WTC11 (cell line): ENCODE measurements around the gene TIMM10. TPM values are rescaled to one million over a fixed set of nuclear protein-coding genes. Genes with fewer than 3 reads are reported as not detected.

Experiments used
- ATAC-seq: fragments of 200-7000 bp; cut with Tn5 transposase; 2 replicates; pipeline ENCODE4 v1.10.0; 2021; ENCODE audit warnings: mild to moderate bottlenecking, moderate library complexity
- CTCF ChIA-PET: fragments of 300-600 bp; sonication (Branson Sonifier 250); formaldehyde crosslinking; loops from one replicate; lab custom pipeline; 2021; ENCODE audit warnings: antibody characterized with exemption; lab: Charles Lee
- POLR2A ChIA-PET: fragments of 350-600 bp; sonication (Branson Sonifier 250); formaldehyde crosslinking; loops from one replicate; lab custom pipeline; 2021; ENCODE audit warnings: antibody characterized with exemption; lab: Charles Lee
- DNase-seq: peaks from one replicate; pipeline ENCODE4 v3.0.0; 2021; ENCODE audit warnings: low spot score
- H3K27ac Mint-ChIP-seq: 2 replicates; pipeline ENCODE4 v1.8.0; 2021; ENCODE audit warnings: mixed read lengths
- H3K27me3 Mint-ChIP-seq: 2 replicates; pipeline ENCODE4 v1.8.0; 2021; ENCODE audit warnings: low read depth, mild to moderate bottlenecking, moderate library complexity, mixed read lengths
- H3K36me3 Mint-ChIP-seq: 2 replicates; pipeline ENCODE4 v1.8.0; 2021; ENCODE audit warnings: mixed read lengths
- H3K4me1 Mint-ChIP-seq: 2 replicates; pipeline ENCODE4 v1.8.0; 2022; ENCODE audit warnings: mixed read lengths
- H3K4me3 Mint-ChIP-seq: 2 replicates; pipeline ENCODE4 v1.8.0; 2021; ENCODE audit warnings: mild to moderate bottlenecking, moderate library complexity, mixed read lengths
- H3K9me3 Mint-ChIP-seq: 2 replicates; pipeline ENCODE4 v1.8.0; 2021; ENCODE audit warnings: mixed read lengths
- AFF4 ChIP-seq: sonication (generic); formaldehyde crosslinking; IDR thresholded peaks from 2 replicates; pipeline ENCODE4 v1.8.1; 2023; ENCODE audit warnings: mild to moderate bottlenecking, missing genetic modification reagents, borderline replicate concordance
- AR ChIP-seq: fragments of 250-450 bp; sonication (Bioruptor Pico); IDR thresholded peaks from 2 replicates; pipeline ENCODE4 v1.9.0; 2021; ENCODE audit warnings: mild to moderate bottlenecking
- ATF1 ChIP-seq: sonication (generic); formaldehyde crosslinking; IDR thresholded peaks from 2 replicates; pipeline ENCODE4 v1.8.1; 2023; ENCODE audit warnings: mild to moderate bottlenecking, moderate library complexity, missing genetic modification reagents
- ATF2 ChIP-seq: sonication (generic); formaldehyde crosslinking; IDR thresholded peaks from 2 replicates; pipeline ENCODE4 v1.8.1; 2022; ENCODE audit warnings: low read depth, missing genetic modification reagents, borderline replicate concordance
- EMX1 ChIP-seq: fragments of 250-450 bp; sonication (Bioruptor Pico); IDR thresholded peaks from 2 replicates; pipeline ENCODE4 v1.8.0; 2021; ENCODE audit warnings: mild to moderate bottlenecking
- ERG ChIP-seq: fragments of 250-450 bp; sonication (Bioruptor Pico); IDR thresholded peaks from 2 replicates; pipeline ENCODE4 v1.8.0; 2021; ENCODE audit warnings: mild to moderate bottlenecking
- GTF2I ChIP-seq: fragments of 250-450 bp; sonication (Bioruptor Pico); conservative IDR thresholded peaks from 2 replicates; pipeline ENCODE4 v1.4.0; 2021; ENCODE audit warnings: mild to moderate bottlenecking
- JUN ChIP-seq: sonication (generic); formaldehyde crosslinking; IDR thresholded peaks from 2 replicates; pipeline ENCODE4 v1.8.0; 2023; ENCODE audit warnings: mild to moderate bottlenecking, missing genetic modification reagents
- KAT7 ChIP-seq: sonication (generic); formaldehyde crosslinking; IDR thresholded peaks from 2 replicates; pipeline ENCODE4 v1.8.1; 2023; ENCODE audit warnings: missing genetic modification reagents, mild to moderate bottlenecking, borderline replicate concordance
- MAX ChIP-seq: sonication (generic); formaldehyde crosslinking; IDR thresholded peaks from 2 replicates; pipeline ENCODE4 v1.8.0; 2022; ENCODE audit warnings: mild to moderate bottlenecking, missing genetic modification reagents
- MLX ChIP-seq: sonication (generic); formaldehyde crosslinking; IDR thresholded peaks from 2 replicates; pipeline ENCODE4 v1.8.1; 2023; ENCODE audit warnings: mild to moderate bottlenecking, missing genetic modification reagents, moderate library complexity
- NFYB ChIP-seq: sonication (generic); formaldehyde crosslinking; conservative IDR thresholded peaks from 2 replicates; pipeline ENCODE4 v1.8.0; 2022; ENCODE audit warnings: low read depth, missing genetic modification reagents
- PREB ChIP-seq: sonication (generic); formaldehyde crosslinking; IDR thresholded peaks from 2 replicates; pipeline ENCODE4 v1.8.1; 2022; ENCODE audit warnings: mild to moderate bottlenecking, missing genetic modification reagents, moderate library complexity, borderline replicate concordance
- SMAD3 ChIP-seq: sonication (generic); formaldehyde crosslinking; IDR thresholded peaks from 2 replicates; pipeline ENCODE4 v1.8.0; 2022; ENCODE audit warnings: missing genetic modification reagents, mild to moderate bottlenecking, borderline replicate concordance
- TCF7 ChIP-seq: sonication (generic); formaldehyde crosslinking; IDR thresholded peaks from 2 replicates; pipeline ENCODE4 v1.8.0; 2022; ENCODE audit warnings: mild to moderate bottlenecking, low read depth, missing genetic modification reagents, moderate library complexity
- ZNF121 ChIP-seq: sonication (generic); formaldehyde crosslinking; IDR thresholded peaks from 2 replicates; pipeline ENCODE4 v1.8.0; 2023; ENCODE audit warnings: missing genetic modification reagents
- ZNF281 ChIP-seq: sonication (generic); formaldehyde crosslinking; IDR thresholded peaks from 2 replicates; pipeline ENCODE4 v1.8.0; 2023; ENCODE audit warnings: mild to moderate bottlenecking, missing genetic modification reagents
- ZNF396 ChIP-seq: fragments of 250-450 bp; sonication (Bioruptor Pico); IDR thresholded peaks from 2 replicates; pipeline ENCODE4 v1.8.0; 2021; ENCODE audit warnings: mild to moderate bottlenecking, moderate library complexity, borderline replicate concordance
- total RNA-seq: library from RNA; stranded (reverse); gene quantifications from 3 replicates; pipeline ENCODE4 v1.2.3, GENCODE V29; 2021

Gene TIMM10
- total RNA-seq, 1 experiment from 2014 or later = 92.8 TPM

- ATAC-seq = no peak
- CTCF ChIA-PET = interaction anchor here (0.6 to 4.8 kb wide), 8 partner anchors 8 to 145 kb away, joined by 3 to 28 read pairs (median 7); partner anchors contain the start of genes SLC43A1 and UBE2L6
Observed at GRCh38 chr11:57499983-57500461, 30.5 kb downstream of the TIMM10 start.

GRCh38 chr11:57499413-57499982 is 31.1 kb downstream of the TIMM10 start:
- CTCF ChIA-PET = interaction anchor here (0.6 to 4.8 kb wide), 9 partner anchors 8 to 260 kb away, joined by 3 to 28 read pairs (median 4); partner anchors contain the start of genes SLC43A1 and UBE2L6
- H3K9me3 Mint-ChIP-seq = no peaks in the 10 kb centered on the region
- POLR2A ChIA-PET = interaction anchor here (0.7 to 1.6 kb wide), 7 partner anchors 15 to 263 kb away, joined by 3 to 13 read pairs (median 4); partner anchors contain the start of gene SLC43A1
- H3K27ac Mint-ChIP-seq = peak overlapping the region; percentile 86; the same call in 1 of the 2 replicates
- ATAC-seq (peak; percentile 100), DNase-seq (peak; percentile 99)
- H3K4me1 Mint-ChIP-seq = peaks cover 41% of the 10 kb centered on the region
- H3K36me3 Mint-ChIP-seq = peaks cover 10% of the 10 kb centered on the region
- no peaks in the 10 kb centered on the region; the same call in 1 of the 2 replicates for H3K27me3 Mint-ChIP-seq
- peak overlapping the region; percentile 51 for H3K4me3 Mint-ChIP-seq
- TF ChIP-seq AR (CRISPR knock-in tag) (no peak), JUN (no peak), ZNF121 (CRISPR knock-in tag) (peak; percentile 94), ATF2 (no peak), EMX1 (CRISPR knock-in tag) (no peak), ZNF396 (CRISPR knock-in tag) (no peak), KAT7 (CRISPR knock-in tag) (no peak), MLX (CRISPR knock-in tag) (no peak), PREB (CRISPR knock-in tag) (no peak), MAX (CRISPR knock-in tag) (peak; percentile 54; the same call in 1 of the 2 replicates), ATF1 (no peak), ZNF281 (CRISPR knock-in tag) (no peak), GTF2I (no peak), AFF4 (CRISPR knock-in tag) (no peak)

More at GRCh38 chr11:57499983-57500461, 30.5 kb downstream of the TIMM10 start:
- DNase-seq = no peak
- Mint-ChIP-seq H3K27ac (peak overlapping the region; percentile 86), H3K36me3 (peaks cover 14% of the 10 kb centered on the region), H3K9me3 (no peaks in the 10 kb centered on the region), H3K4me1 (peaks cover 43% of the 10 kb centered on the region), H3K4me3 (peak overlapping the region; percentile 51), H3K27me3 (no peaks in the 10 kb centered on the region; the same call in 1 of the 2 replicates)
- TF ChIP-seq ERG (no peak), SMAD3 (CRISPR knock-in tag) (no peak), NFYB (no peak), TCF7 (CRISPR knock-in tag) (no peak)
- POLR2A ChIA-PET = interaction anchor here (0.7 to 1.6 kb wide), 7 partner anchors 15 to 262 kb away, joined by 3 to 13 read pairs (median 4); partner anchors contain the start of gene SLC43A1
